Right cardiac atrium (tissue), 5 donors: Measurements from ENCODE around the gene ELMO1. TPM values are rescaled to one million over a fixed set of nuclear protein-coding genes. Genes with fewer than 3 reads are reported as not detected.

Source experiments
- ATAC-seq, 2 donors: fragments of 200-7000 bp; cut with Tn5 transposase; one replicate each; pipeline versions ENCODE4 v1.8.0 to v1.9.1; 2020; ENCODE audit warnings: moderate library complexity in 2 of 2, mild to moderate bottlenecking in 1 of 2
- DNase-seq, 3 donors: peaks; one replicate each; pipeline ENCODE4 v3.0.0-alpha.2; 2020
- H3K27ac ChIP-seq: one replicate; pipeline ENCODE4 v1.5.1; 2013; ENCODE audit warnings: mild to moderate bottlenecking, low read length, control low read depth, moderate library complexity
- H3K27me3 ChIP-seq: one replicate; pipeline ENCODE4 v1.6.1; 2013; ENCODE audit not compliant: control insufficient read depth, insufficient read depth
- H3K4me1 ChIP-seq: one replicate; pipeline ENCODE4 v1.6.1; 2013; ENCODE audit warnings: low read length; ENCODE audit not compliant: control insufficient read depth, insufficient read depth
- H3K4me3 ChIP-seq: one replicate; pipeline ENCODE4 v1.5.1; 2013; ENCODE audit warnings: low read length, control low read depth
- H3K9me3 ChIP-seq: one replicate; pipeline ENCODE4 v1.6.1; 2013; ENCODE audit warnings: low read length; ENCODE audit not compliant: control insufficient read depth
- WGBS: extraction: QIAGEN DNeasy Blood & Tissue Kit; methylation state at CpG from one replicate; pipeline ENCODE4 v1.1.7; 2013; 5-methylcytosine and 5-hydroxymethylcytosine counted together
- intact Hi-C, 4 donors: fragments of 100-400 bp; cut with DNase I; formaldehyde crosslinking; loops; one replicate each; pipeline versions ENCODE4 v1.11.0 to v1.14.0; 2022 to 2023
- polyA plus RNA-seq: library from polyadenylated mRNA; stranded (reverse); fragments of 200-250 nt; gene quantifications from one replicate; pipeline ENCODE4 v1.2.3, GENCODE V29; 2013
- total RNA-seq, 4 donors: library from RNA; stranded (reverse); fragmentation: NEBNext Ultra II Directional; extraction: Animal tissue kit (Norgen Biotek cat#: 25700); gene quantifications; one replicate each; pipeline ENCODE4 v1.2.1, GENCODE V29; 2021
- donor health status: healthy with polysubstance abuse.
- donor health status: DM: no; HTN: yes; CAD: no.
- donor health status: DM: no; HTN: no; CAD: no.
- donor health status: DM: no; HTN: yes; CAD: no; lungs with severe emphysema.
- donor health status: DM: yes; HTN: yes; CAD: no.

Gene ELMO1
- total and polyA plus RNA-seq, 5 donors = 11.8 to 20.8 (median 18.8) TPM

- 79% methylated on average over 4 of the region's 4 CpGs for WGBS
- Histone ChIP-seq H3K4me3 (no peak overlapping the region), H3K4me1 (peaks cover 9% of the 10 kb centered on the region), H3K27me3 (no peaks in the 10 kb centered on the region), H3K9me3 (no peaks in the 10 kb centered on the region), H3K27ac (peak overlapping the region; percentile 78)
- intact Hi-C loops = loop anchor here in 1 of 4 donors (10.0 kb wide), 1 partner anchor 87 kb away; no protein-coding TSS in a partner anchor
- ATAC-seq = no peak
- no peak for DNase-seq
Measured at GRCh38 chr7:37442268-37442667, 6.4 kb downstream of the ELMO1 start.

GRCh38 chr7:37441816-37442215, 6.8 kb downstream of the ELMO1 start:
- Histone ChIP-seq H3K4me1 (peaks cover 9% of the 10 kb centered on the region), H3K27me3 (no peaks in the 10 kb centered on the region), H3K27ac (peak overlapping the region; percentile 78), H3K4me3 (no peak overlapping the region), H3K9me3 (no peaks in the 10 kb centered on the region)
- ATAC-seq = no peak
- WGBS = 54% methylated on average over 3 of the region's 3 CpGs
- intact Hi-C loops = loop anchor here in 1 of 4 donors (10.0 kb wide), 1 partner anchor 87 kb away; no protein-coding TSS in a partner anchor
- no peak for DNase-seq

GRCh38 chr7:37441386-37441760, 7.3 kb downstream of the ELMO1 start:
- ATAC-seq = no peak
- Histone ChIP-seq H3K27ac (peak overlapping the region; percentile 18), H3K27me3 (no peaks in the 10 kb centered on the region), H3K9me3 (no peaks in the 10 kb centered on the region), H3K4me3 (no peak overlapping the region), H3K4me1 (peaks cover 11% of the 10 kb centered on the region)
- intact Hi-C loops = loop anchor here in 1 of 4 donors (10.0 kb wide), 1 partner anchor 87 kb away; no protein-coding TSS in a partner anchor
- 62% methylated on average over 3 of the region's 3 CpGs for WGBS
- DNase-seq = no peak

GRCh38 chr7:37440738-37441385, 7.8 kb downstream of the ELMO1 start:
- ATAC-seq (peak; percentile 81 to 94), DNase-seq (no peak)
- Histone ChIP-seq H3K27me3 (no peaks in the 10 kb centered on the region), H3K9me3 (no peaks in the 10 kb centered on the region), H3K4me3 (no peak overlapping the region), H3K4me1 (peaks cover 12% of the 10 kb centered on the region), H3K27ac (peak overlapping the region; percentile 81)
- 55% methylated on average over 8 of the region's 8 CpGs for WGBS
- intact Hi-C loops = loop anchor here in 1 of 4 donors (10.0 kb wide), 1 partner anchor 86 kb away; no protein-coding TSS in a partner anchor

- Histone ChIP-seq H3K4me1 (peaks cover 12% of the 10 kb centered on the region), H3K9me3 (no peaks in the 10 kb centered on the region), H3K27ac (no peak overlapping the region), H3K27me3 (no peaks in the 10 kb centered on the region), H3K4me3 (no peak overlapping the region)
- 83% methylated on average over 1 of the region's 1 CpG for WGBS
- DNase-seq (no peak), ATAC-seq (no peak)
- intact Hi-C loops = loop anchor here in 1 of 4 donors (10.0 kb wide), 1 partner anchor 85 kb away; no protein-coding TSS in a partner anchor
Measured at GRCh38 chr7:37439653-37440026, 9.0 kb downstream of the ELMO1 start.

- peaks cover 12% of the 10 kb centered on the region for H3K4me1 ChIP-seq
- H3K27me3 ChIP-seq = no peaks in the 10 kb centered on the region
- WGBS = 87% methylated on average over 4 of the region's 4 CpGs
- intact Hi-C loops = no loop called here
- no peaks in the 10 kb centered on the region for H3K9me3 ChIP-seq
- peak overlapping the region; percentile 2 for H3K27ac ChIP-seq
- no peak for ATAC-seq
- DNase-seq = no peak
- H3K4me3 ChIP-seq = no peak overlapping the region
Measured at GRCh38 chr7:37438906-37439652, 9.6 kb downstream of the ELMO1 start.

GRCh38 chr7:37435156-37435855, 13.4 kb downstream of the ELMO1 start:
- Histone ChIP-seq H3K27me3 (no peaks in the 10 kb centered on the region), H3K4me1 (peaks cover 10% of the 10 kb centered on the region), H3K9me3 (no peaks in the 10 kb centered on the region), H3K27ac (no peak overlapping the region), H3K4me3 (no peak overlapping the region)
- no peak for ATAC-seq
- 92% methylated on average over 6 of the region's 6 CpGs for WGBS
- intact Hi-C loops = no loop called here
- no peak for DNase-seq

GRCh38 chr7:37434529-37434928, 14.1 kb downstream of the ELMO1 start:
- Histone ChIP-seq H3K4me1 (peaks cover 10% of the 10 kb centered on the region), H3K4me3 (no peak overlapping the region), H3K9me3 (no peaks in the 10 kb centered on the region), H3K27me3 (no peaks in the 10 kb centered on the region), H3K27ac (no peak overlapping the region)
- whole genome bisulfite sequencing = 69% methylated on average over 3 of the region's 3 CpGs
- ATAC-seq (peak in 1 of 2 donors; percentile 25), DNase-seq (no peak)
- intact Hi-C loops = no loop called here

- peak; percentile 11 to 44 for ATAC-seq
- WGBS = 60% methylated on average over 3 of the region's 3 CpGs
- no peaks in the 10 kb centered on the region for H3K27me3 ChIP-seq
Measured at GRCh38 chr7:37433166-37433565, 15.5 kb downstream of the ELMO1 start.

GRCh38 chr7:37432281-37432920, 16.3 kb downstream of the ELMO1 start:
- H3K4me1 ChIP-seq = peaks cover 7% of the 10 kb centered on the region
- no peak overlapping the region for H3K27ac ChIP-seq
- intact Hi-C loops = no loop called here
- H3K27me3 ChIP-seq = no peaks in the 10 kb centered on the region
- DNase-seq (no peak), ATAC-seq (peak in 1 of 2 donors; percentile 14)
- H3K9me3 ChIP-seq = no peaks in the 10 kb centered on the region
- 37% methylated on average over 8 of the region's 8 CpGs for WGBS
- no peak overlapping the region for H3K4me3 ChIP-seq

More at GRCh38 chr7:37433166-37433565, 15.5 kb downstream of the ELMO1 start:
- Histone ChIP-seq H3K27ac (no peak overlapping the region), H3K4me3 (no peak overlapping the region), H3K9me3 (no peaks in the 10 kb centered on the region), H3K4me1 (peaks cover 7% of the 10 kb centered on the region)
- DNase-seq = no peak
- intact Hi-C loops = no loop called here
